ENCODE data around the gene RDH12.

GRCh38 chr14:67710209-67710608 lies 8.5 kb downstream of the RDH12 start:
- TF ChIP-seq CTCF (IDR thresholded peaks at IDR 0.05 in 2 of 3, conservative IDR thresholded peaks at IDR 0.05 in 1 of 3; ENCODE audit: borderline replicate concordance in 1 of 3, insufficient read depth in 1 of 3, low read depth in 2 of 3, low read length in 2 of 3) (no peak), CEBPB (IDR thresholded peaks at IDR 0.05; ENCODE audit: low read depth) (no peak), POLR2A (IDR thresholded peaks at IDR 0.05; ENCODE audit: borderline replicate concordance, extremely low read depth, insufficient read depth, insufficient read length) (no peak), EZH2 (IDR thresholded peaks at IDR 0.05) (no peak), RAD21 (IDR thresholded peaks at IDR 0.05; ENCODE audit: low read depth) (no peak), MAX (IDR thresholded peaks at IDR 0.05) (no peak), POLR2AphosphoS5 (IDR thresholded peaks at IDR 0.05; ENCODE audit: low read depth, low read length) (no peak), SIN3A (IDR thresholded peaks at IDR 0.05; ENCODE audit: low read depth) (no peak), REST (IDR thresholded peaks at IDR 0.05; ENCODE audit: low read depth) (no peak), TCF7L2 (IDR thresholded peaks at IDR 0.05; ENCODE audit: borderline replicate concordance, extremely low read depth, insufficient read depth, insufficient read length) (no peak), EZH2phosphoT487 (IDR thresholded peaks at IDR 0.05; ENCODE audit: borderline replicate concordance) (no peak), ZNF274 (IDR thresholded peaks at IDR 0.05; ENCODE audit: low read depth, low read length) (no peak), ATF3 (IDR thresholded peaks at IDR 0.05) (no peak), ZBTB33 (IDR thresholded peaks at IDR 0.05; ENCODE audit: extremely low read depth, insufficient replicate concordance, low read length) (no peak)
